H1 (cell line): ENCODE data around the gene ARMH3. TPM values are rescaled to one million over a fixed set of nuclear protein-coding genes. Genes with fewer than 3 reads are reported as not detected.

ENCODE experiments used
- CTCF ChIA-PET: fragments of 300-600 bp; sonication (Branson Sonifier 250); formaldehyde crosslinking; loops from one replicate; lab custom pipeline; 2021; ENCODE audit not compliant: partially characterized antibody; lab: Charles Lee
- POLR2A ChIA-PET: fragments of 300-600 bp; sonication (Branson Sonifier 250); formaldehyde crosslinking; loops from one replicate; lab custom pipeline; 2021; ENCODE audit warnings: inconsistent platforms; ENCODE audit not compliant: partially characterized antibody; lab: Charles Lee
- DNase-seq, 2 experiments: peaks; one replicate each; pipeline versions ENCODE4 v3.0.0 to v3.0.0-alpha.2; 2010 to 2022; ENCODE audit warnings: low spot score in 2 of 2, low read depth in 1 of 2, mixed read lengths in 1 of 2
- FAIRE-seq: peaks from 2 replicates; lab custom pipeline; 2011; peaks lifted over from hg19 to GRCh38; lab: Jason Lieb, UNC
- H2AFZ ChIP-seq: 2 replicates; pipeline ENCODE4 v1.8.1; 2012; ENCODE audit warnings: low read length, inconsistent platforms
- H2AK5ac ChIP-seq: 2 replicates; pipeline ENCODE4 v1.6.1; 2013; ENCODE audit warnings: low read depth, low read length
- H2BK120ac ChIP-seq: replicated peaks from 2 replicates; pipeline ENCODE3; 2013; ENCODE audit warnings: low read depth, low read length, inconsistent platforms
- H2BK12ac ChIP-seq: 2 replicates; pipeline ENCODE4 v1.6.1; 2013; ENCODE audit warnings: low read depth, low read length
- H2BK15ac ChIP-seq: 2 replicates; pipeline ENCODE4 v1.6.1; 2013; ENCODE audit warnings: low read length
- H2BK20ac ChIP-seq: 2 replicates; pipeline ENCODE4 v1.6.1; 2013; ENCODE audit warnings: low read length
- H2BK5ac ChIP-seq: 2 replicates; pipeline ENCODE4 v1.6.1; 2013; ENCODE audit warnings: low read depth, low read length
- H3K14ac ChIP-seq: 2 replicates; pipeline ENCODE4 v1.6.1; 2013; ENCODE audit warnings: inconsistent platforms; ENCODE audit not compliant: insufficient read length
- H3K18ac ChIP-seq: 2 replicates; pipeline ENCODE4 v1.6.1; 2013; ENCODE audit warnings: low read length; ENCODE audit errors: extremely low read depth
- H3K23ac ChIP-seq: 2 replicates; pipeline ENCODE4 v1.6.1; 2013; ENCODE audit warnings: inconsistent platforms; ENCODE audit not compliant: insufficient read length
- H3K23me2 ChIP-seq: 2 replicates; pipeline ENCODE4 v1.6.1; 2013; ENCODE audit warnings: low read depth, low read length
- H3K27ac ChIP-seq: 2 replicates; pipeline ENCODE4 v1.6.1; 2011; ENCODE audit warnings: low read depth, low read length, inconsistent platforms
- H3K27me3 ChIP-seq, 4 experiments: replicated peaks in 1 of 4; 1 replicate in 1 of 4; 2 replicates in 3 of 4; pipeline versions ENCODE4 v1.6.1 to v1.8.1; 2011 to 2013; ENCODE audit warnings: low read length in 3 of 4, mild to moderate bottlenecking in 3 of 4, inconsistent platforms in 2 of 4, mixed read lengths in 2 of 4, moderate library complexity in 1 of 4; ENCODE audit not compliant: control insufficient read depth in 3 of 4, insufficient read depth in 3 of 4; ENCODE audit errors: extremely low read depth in 1 of 4
- H3K36me3 ChIP-seq, 4 experiments: 2 replicates each; pipeline versions ENCODE4 v1.6.1 to v1.8.1; 2011 to 2013; ENCODE audit warnings: mild to moderate bottlenecking in 4 of 4, low read length in 3 of 4, moderate library complexity in 2 of 4, control low read depth in 1 of 4, inconsistent platforms in 1 of 4; ENCODE audit not compliant: insufficient read depth in 4 of 4, control insufficient read depth in 2 of 4
- H3K4ac ChIP-seq: replicated peaks from 2 replicates; pipeline ENCODE3; 2013; ENCODE audit warnings: low read length, low read depth, mixed read lengths, inconsistent platforms; ENCODE audit not compliant: insufficient read length
- H3K4me1 ChIP-seq, 4 experiments: replicated peaks in 1 of 4; 1 replicate in 1 of 4; 2 replicates in 3 of 4; pipeline versions ENCODE4 v1.6.1 to v1.8.1; 2011 to 2013; ENCODE audit warnings: low read length in 3 of 4, inconsistent platforms in 2 of 4, mixed read lengths in 1 of 4; ENCODE audit not compliant: insufficient read depth in 4 of 4, control insufficient read depth in 3 of 4
- H3K4me2 ChIP-seq, 2 experiments: 2 replicates each; pipeline versions ENCODE4 v1.6.1 to v1.8.1; 2011 to 2013; ENCODE audit warnings: low read depth in 2 of 2, low read length in 2 of 2, control low read depth in 1 of 2, inconsistent platforms in 1 of 2, mild to moderate bottlenecking in 1 of 2; ENCODE audit not compliant: insufficient read depth in 1 of 2
- H3K4me3 ChIP-seq, 4 experiments: fragments of 200-600, 300-600 bp in 1 of 4; sonication (generic), shearing (Covaris generic), sonication (Bioruptor Twin) in 1 of 4; 2 replicates each; pipeline versions ENCODE4 v1.5.1 to v1.8.1; 2011 to 2016; ENCODE audit warnings: low read length in 4 of 4, low read depth in 3 of 4, control low read depth in 2 of 4, inconsistent platforms in 2 of 4, mild to moderate bottlenecking in 2 of 4, mixed read lengths in 1 of 4, moderate library complexity in 1 of 4; ENCODE audit not compliant: insufficient read depth in 2 of 4; ENCODE audit errors: extremely low read depth in 1 of 4
- H3K56ac ChIP-seq: replicated peaks from 2 replicates; pipeline ENCODE3; 2013; ENCODE audit warnings: low read depth, mild to moderate bottlenecking, mixed read lengths, low read length, inconsistent platforms; ENCODE audit not compliant: insufficient read length
- H3K79me1 ChIP-seq: 2 replicates; pipeline ENCODE4 v1.6.1; 2013; ENCODE audit warnings: low read depth, low read length, control low read depth
- H3K79me2 ChIP-seq, 2 experiments: 2 replicates each; pipeline versions ENCODE4 v1.6.1 to v1.8.1; 2012 to 2013; ENCODE audit warnings: low read length in 2 of 2, mild to moderate bottlenecking in 2 of 2, inconsistent platforms in 1 of 2; ENCODE audit not compliant: insufficient read depth in 2 of 2, control insufficient read depth in 1 of 2
- H3K9ac ChIP-seq, 4 experiments: replicated peaks in 1 of 4; 1 replicate in 1 of 4; 2 replicates in 3 of 4; pipeline versions ENCODE4 v1.6.1 to v1.8.1; 2011 to 2013; ENCODE audit warnings: low read depth in 3 of 4, low read length in 3 of 4, control low read depth in 2 of 4, mild to moderate bottlenecking in 2 of 4, moderate library complexity in 2 of 4, inconsistent platforms in 1 of 4; ENCODE audit errors: extremely low read depth in 1 of 4
- H3K9me3 ChIP-seq, 2 experiments: 2 replicates each; pipeline versions ENCODE4 v1.6.1 to v1.8.1; 2012 to 2013; ENCODE audit warnings: mild to moderate bottlenecking in 2 of 2, moderate library complexity in 2 of 2, control low read depth in 1 of 2, inconsistent platforms in 1 of 2, low read depth in 1 of 2, low read length in 1 of 2, mixed read lengths in 1 of 2; ENCODE audit not compliant: insufficient read depth in 2 of 2
- H4K20me1 ChIP-seq, 2 experiments: replicated peaks in 1 of 2; 2 replicates each; pipeline versions ENCODE3 to v1.8.1; 2011 to 2013; ENCODE audit warnings: inconsistent platforms in 2 of 2, low read length in 2 of 2, mild to moderate bottlenecking in 1 of 2; ENCODE audit not compliant: insufficient read depth in 2 of 2, control insufficient read depth in 1 of 2
- H4K5ac ChIP-seq: 2 replicates; pipeline ENCODE4 v1.6.1; 2013; ENCODE audit warnings: low read length, low read depth, mixed read lengths, inconsistent platforms; ENCODE audit not compliant: insufficient read length
- H4K8ac ChIP-seq: 2 replicates; pipeline ENCODE4 v1.8.0; 2013; ENCODE audit warnings: mild to moderate bottlenecking, moderate library complexity, low read length, inconsistent platforms; ENCODE audit not compliant: insufficient read depth; ENCODE audit errors: extremely low read depth
- H4K91ac ChIP-seq: replicated peaks from 2 replicates; pipeline ENCODE3; 2013; ENCODE audit warnings: low read length, mixed read lengths, inconsistent platforms; ENCODE audit not compliant: insufficient read length
- E2F6 ChIP-seq: IDR thresholded peaks from 2 replicates; pipeline ENCODE4 v1.6.1; 2012; ENCODE audit warnings: inconsistent platforms
- HDAC2 ChIP-seq, 2 experiments: fragments of 300-600 bp in 1 of 2; sonication (generic) in 1 of 2; IDR thresholded peaks; 2 replicates each; pipeline ENCODE4 v1.6.1; 2011 to 2012; ENCODE audit warnings: low read depth in 2 of 2, low read length in 2 of 2, mild to moderate bottlenecking in 2 of 2, moderate library complexity in 2 of 2, borderline replicate concordance in 1 of 2, inconsistent platforms in 1 of 2
- NANOG ChIP-seq: IDR thresholded peaks from 2 replicates; pipeline ENCODE4 v1.6.1; 2011; ENCODE audit warnings: low read length, low read depth, mild to moderate bottlenecking, inconsistent platforms; ENCODE audit not compliant: insufficient read depth, poor library complexity, severe bottlenecking
- SAP30 ChIP-seq: fragments of 300-600 bp; sonication (generic); IDR thresholded peaks from 2 replicates; pipeline ENCODE4 v1.7.1; 2012; ENCODE audit warnings: low read length, moderate library complexity, mild to moderate bottlenecking, inconsistent platforms; ENCODE audit not compliant: insufficient read depth, insufficient replicate concordance
- SIN3A ChIP-seq, 2 experiments: IDR thresholded peaks in 1 of 2; conservative IDR thresholded peaks in 1 of 2; 2 replicates each; pipeline ENCODE4 v1.6.1; 2011 to 2012; ENCODE audit warnings: low read length in 2 of 2, improper control_type of control experiment in 1 of 2, low read depth in 1 of 2, mild to moderate bottlenecking in 1 of 2
- SIRT6 ChIP-seq: IDR thresholded peaks from one replicate; pipeline ENCODE4 v1.7.1; 2012; ENCODE audit warnings: low read length, inconsistent platforms
- SIX5 ChIP-seq: IDR thresholded peaks from 2 replicates; pipeline ENCODE4 v1.6.1; 2011; ENCODE audit warnings: mild to moderate bottlenecking, low read depth, low read length
- SP2 ChIP-seq: IDR thresholded peaks from 2 replicates; pipeline ENCODE4 v1.6.1; 2012; ENCODE audit warnings: mild to moderate bottlenecking, low read length, inconsistent platforms
- ZNF274 ChIP-seq: IDR thresholded peaks from 2 replicates; pipeline ENCODE4 v1.7.0; 2012; ENCODE audit warnings: low read length, borderline replicate concordance; ENCODE audit errors: extremely low read depth
- WGBS, 2 experiments: shearing (Covaris generic) in 1 of 2; methylation state at CpG; one replicate each; pipeline versions ENCODE4 v1.1.6 to v1.1.7; 2013 to 2015; ENCODE audit warnings: low lambda C conversion rate in 2 of 2, mixed read lengths in 2 of 2, inconsistent platforms in 1 of 2, low coverage in 1 of 2, missing lambda C conversion rate in 1 of 2; ENCODE audit not compliant: insufficient replicate concordance in 2 of 2, insufficient coverage in 1 of 2, insufficient read length in 1 of 2; ENCODE audit errors: extremely low coverage in 1 of 2, missing lambda C conversion rate in 1 of 2; 5-methylcytosine and 5-hydroxymethylcytosine counted together
- polyA plus RNA-seq, 7 experiments: library from polyadenylated mRNA; depleted of rRNA in 3 of 7; stranded (reverse) in 5 of 7; unstranded in 2 of 7; fragments of >200 nt in 5 of 7; fragments of 200-250 nt in 2 of 7; gene quantifications; 1 replicate in 5 of 7; 2 replicates in 1 of 7; 4 replicates in 1 of 7; pipeline versions ENCODE4 v1.2.1 to v1.2.3, GENCODE V29; 2011 to 2013; ENCODE audit warnings: missing spikeins in 2 of 7, mixed read lengths in 2 of 7
- total RNA-seq: library from RNA; stranded (reverse); fragmentation: NEBNext Ultra II Directional; extraction: Animal tissue kit (Norgen Biotek cat#: 25700); gene quantifications from 2 replicates; pipeline ENCODE4 v1.2.1, GENCODE V29; 2021
- TF ChIP-seq, protein P1 (sequence below): IDR thresholded peaks from 2 replicates; pipeline ENCODE4 v1.6.1; 2012; ENCODE audit warnings: inconsistent platforms

Gene ARMH3
- total and polyA plus RNA-seq, 2 of the 8 experiments (the other 6 are each of a cell fraction or from before 2014, with no cell fraction given), result 11.6 to 18.3 TPM

DNA sequence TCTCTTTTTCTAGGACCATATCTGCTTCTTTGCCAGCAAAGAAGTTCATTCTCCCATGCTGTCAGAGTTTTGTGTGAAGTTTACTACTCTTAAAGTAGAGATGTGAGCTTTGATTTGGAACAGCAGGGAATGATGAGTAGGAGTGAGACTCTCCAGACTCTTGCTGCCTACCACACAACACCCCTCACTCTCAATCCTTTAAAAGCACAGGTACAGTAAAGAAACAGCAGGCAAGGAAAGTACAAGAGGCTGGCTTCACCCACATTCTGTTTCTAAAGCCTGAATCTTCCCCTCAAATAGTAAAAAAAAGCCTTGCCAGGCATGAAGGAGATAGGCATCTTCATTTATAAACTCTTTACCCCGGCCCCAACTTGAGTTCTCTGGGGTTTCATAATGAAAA lies 97.3 kb downstream of the ARMH3 start:
- Histone ChIP-seq H3K4me3 (no peak overlapping the region), H3K18ac (no peak overlapping the region), H2BK5ac (no peak overlapping the region), H4K8ac (no peak overlapping the region), H3K79me2 (no peaks in the 10 kb centered on the region), H4K91ac (no peak overlapping the region), H3K27me3 (no peaks in the 10 kb centered on the region), H3K36me3 (no peaks in the 10 kb centered on the region; a peak in 3 of 8 replicates), H4K5ac (no peak overlapping the region), H3K14ac (no peak overlapping the region), H2BK15ac (no peak overlapping the region), H3K4me2 (no peak overlapping the region), H3K4ac (no peak overlapping the region), H3K56ac (no peak overlapping the region), H4K20me1 (no peaks in the 10 kb centered on the region), H2AFZ (no peak overlapping the region), H3K79me1 (no peaks in the 10 kb centered on the region), H3K23ac (no peak overlapping the region), H3K23me2 (no peaks in the 10 kb centered on the region), H2BK120ac (no peak overlapping the region), H2BK12ac (no peak overlapping the region), H3K27ac (no peak overlapping the region), H3K9ac (no peak overlapping the region; a peak in 1 of 7 replicates), H3K4me1 (no peaks in the 10 kb centered on the region), H2BK20ac (no peak overlapping the region), H2AK5ac (no peak overlapping the region), H3K9me3 (no peaks in the 10 kb centered on the region)
- TF ChIP-seq SP2 (no peak), SIRT6 (no peak), E2F6 (no peak), SAP30 (no peak), SIX5 (no peak), NANOG (no peak), HDAC2 (IDR thresholded peaks at IDR 0.05; ENCODE audit: borderline replicate concordance in 1 of 2, low read depth in 2 of 2, low read length in 2 of 2) (no peak), ZNF274 (no peak), SIN3A (conservative IDR thresholded peaks at IDR 0.05 in 1 of 2, IDR thresholded peaks at IDR 0.05 in 1 of 2; ENCODE audit: low read depth in 1 of 2, low read length in 2 of 2) (no peak)
- TF ChIP-seq, protein P1, sequence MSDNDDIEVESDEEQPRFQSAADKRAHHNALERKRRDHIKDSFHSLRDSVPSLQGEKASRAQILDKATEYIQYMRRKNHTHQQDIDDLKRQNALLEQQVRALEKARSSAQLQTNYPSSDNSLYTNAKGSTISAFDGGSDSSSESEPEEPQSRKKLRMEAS, result no peak
- FAIRE-seq (no peak), DNase-seq (no peak)
- 100% methylated on average over 1 of the region's 1 CpG; no CpG with 5 or more reads in 1 of the 2 experiments for WGBS, 2 experiments
- CTCF ChIA-PET, result interaction anchor here (0.7 to 2.6 kb wide), 8 partner anchors 17 to 118 kb away, joined by 3 to 10 read pairs (median 3); no protein-coding TSS in a partner anchor
- POLR2A ChIA-PET, result no interaction called here
